GM20000 (cell line): ENCODE results near the gene PIM3.

Experiments used
- DNase-seq: peaks from one replicate; pipeline ENCODE4 v3.0.0; 2012; ENCODE audit warnings: low spot score
- TF ChIP-seq, protein P1 (sequence below): IDR thresholded peaks from 2 replicates; pipeline ENCODE4 v1.5.1; 2012; ENCODE audit warnings: mild to moderate bottlenecking, control low read depth; ENCODE audit errors: extremely low read depth, missing control alignments

The PIM3 gene

DNA sequence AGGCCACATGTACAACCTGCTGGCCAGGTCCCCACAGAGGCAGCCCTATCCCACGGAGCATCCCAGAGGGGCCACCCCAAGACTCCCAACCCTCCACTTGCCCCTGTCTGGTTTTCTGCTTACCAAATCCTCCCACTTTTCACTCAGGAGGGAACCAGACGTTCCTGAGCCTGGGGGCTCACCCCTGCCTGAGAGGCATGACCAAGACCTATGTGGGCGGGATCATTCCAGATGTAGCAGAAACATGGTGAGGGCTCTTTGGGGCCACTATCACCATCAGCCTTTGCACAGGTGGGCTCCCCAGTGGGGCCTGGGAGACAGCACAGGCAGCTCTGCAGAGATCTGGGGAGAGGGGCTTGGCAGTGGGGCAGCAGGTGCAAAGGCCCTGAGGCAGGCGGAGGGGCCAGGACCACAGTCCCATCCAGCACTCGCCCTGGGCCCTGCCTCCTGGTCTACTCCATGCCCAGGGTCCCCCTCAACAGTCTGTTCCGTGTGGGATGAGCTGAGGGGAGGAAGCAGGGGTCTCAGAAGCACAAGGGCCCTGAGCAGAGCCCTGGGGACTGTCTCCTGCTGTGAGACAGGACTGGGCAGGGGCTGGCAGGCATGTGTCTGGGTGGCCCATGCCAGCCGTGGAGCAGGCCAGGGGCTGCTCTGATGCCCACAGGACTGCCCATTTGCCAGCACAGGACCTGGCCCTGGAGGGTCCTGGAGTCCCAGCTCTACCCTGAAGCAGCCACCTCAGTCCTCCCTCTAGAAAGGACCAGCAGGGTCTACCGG is 9.4 kb downstream of the PIM3 start:
- DNase-seq = no peak
- TF ChIP-seq, protein P1, sequence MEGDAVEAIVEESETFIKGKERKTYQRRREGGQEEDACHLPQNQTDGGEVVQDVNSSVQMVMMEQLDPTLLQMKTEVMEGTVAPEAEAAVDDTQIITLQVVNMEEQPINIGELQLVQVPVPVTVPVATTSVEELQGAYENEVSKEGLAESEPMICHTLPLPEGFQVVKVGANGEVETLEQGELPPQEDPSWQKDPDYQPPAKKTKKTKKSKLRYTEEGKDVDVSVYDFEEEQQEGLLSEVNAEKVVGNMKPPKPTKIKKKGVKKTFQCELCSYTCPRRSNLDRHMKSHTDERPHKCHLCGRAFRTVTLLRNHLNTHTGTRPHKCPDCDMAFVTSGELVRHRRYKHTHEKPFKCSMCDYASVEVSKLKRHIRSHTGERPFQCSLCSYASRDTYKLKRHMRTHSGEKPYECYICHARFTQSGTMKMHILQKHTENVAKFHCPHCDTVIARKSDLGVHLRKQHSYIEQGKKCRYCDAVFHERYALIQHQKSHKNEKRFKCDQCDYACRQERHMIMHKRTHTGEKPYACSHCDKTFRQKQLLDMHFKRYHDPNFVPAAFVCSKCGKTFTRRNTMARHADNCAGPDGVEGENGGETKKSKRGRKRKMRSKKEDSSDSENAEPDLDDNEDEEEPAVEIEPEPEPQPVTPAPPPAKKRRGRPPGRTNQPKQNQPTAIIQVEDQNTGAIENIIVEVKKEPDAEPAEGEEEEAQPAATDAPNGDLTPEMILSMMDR = no peak

DNA sequence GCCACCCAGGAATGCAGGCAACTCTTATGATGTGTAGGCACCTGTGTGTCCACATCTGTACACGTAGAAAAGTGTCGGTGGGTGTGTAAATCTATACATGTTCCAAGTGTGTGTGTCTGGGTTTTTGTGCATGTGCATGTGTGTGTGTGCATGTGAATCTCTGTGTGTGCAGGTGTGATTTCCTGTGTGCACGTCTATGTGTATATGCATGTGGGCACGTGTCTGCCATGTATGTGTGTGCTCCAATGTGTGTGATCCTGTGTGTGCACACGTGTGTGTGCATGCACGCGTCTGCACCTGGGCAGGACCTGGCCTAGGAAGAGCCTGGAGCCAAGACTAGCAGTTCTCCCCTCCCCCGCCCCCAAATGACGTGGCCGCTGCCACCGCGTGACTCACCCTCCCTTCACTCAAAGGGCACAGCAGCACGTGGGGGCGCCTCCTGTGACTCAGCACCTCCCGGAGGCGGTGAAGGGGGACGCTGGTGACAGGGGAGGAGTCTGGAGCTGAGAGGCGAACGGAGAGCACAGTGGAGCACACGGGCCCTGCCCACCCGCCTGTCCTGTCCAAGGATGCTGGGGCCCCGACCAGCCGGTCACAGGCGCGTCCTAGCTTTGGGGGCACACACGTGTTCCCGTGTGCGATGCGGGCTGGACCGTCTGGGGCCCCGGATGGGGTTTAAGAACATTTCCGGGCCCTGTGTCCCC is 10.1 kb downstream of the PIM3 start:
- TF ChIP-seq, protein P1 = no peak
- peak; percentile 92 for DNase-seq

DNA sequence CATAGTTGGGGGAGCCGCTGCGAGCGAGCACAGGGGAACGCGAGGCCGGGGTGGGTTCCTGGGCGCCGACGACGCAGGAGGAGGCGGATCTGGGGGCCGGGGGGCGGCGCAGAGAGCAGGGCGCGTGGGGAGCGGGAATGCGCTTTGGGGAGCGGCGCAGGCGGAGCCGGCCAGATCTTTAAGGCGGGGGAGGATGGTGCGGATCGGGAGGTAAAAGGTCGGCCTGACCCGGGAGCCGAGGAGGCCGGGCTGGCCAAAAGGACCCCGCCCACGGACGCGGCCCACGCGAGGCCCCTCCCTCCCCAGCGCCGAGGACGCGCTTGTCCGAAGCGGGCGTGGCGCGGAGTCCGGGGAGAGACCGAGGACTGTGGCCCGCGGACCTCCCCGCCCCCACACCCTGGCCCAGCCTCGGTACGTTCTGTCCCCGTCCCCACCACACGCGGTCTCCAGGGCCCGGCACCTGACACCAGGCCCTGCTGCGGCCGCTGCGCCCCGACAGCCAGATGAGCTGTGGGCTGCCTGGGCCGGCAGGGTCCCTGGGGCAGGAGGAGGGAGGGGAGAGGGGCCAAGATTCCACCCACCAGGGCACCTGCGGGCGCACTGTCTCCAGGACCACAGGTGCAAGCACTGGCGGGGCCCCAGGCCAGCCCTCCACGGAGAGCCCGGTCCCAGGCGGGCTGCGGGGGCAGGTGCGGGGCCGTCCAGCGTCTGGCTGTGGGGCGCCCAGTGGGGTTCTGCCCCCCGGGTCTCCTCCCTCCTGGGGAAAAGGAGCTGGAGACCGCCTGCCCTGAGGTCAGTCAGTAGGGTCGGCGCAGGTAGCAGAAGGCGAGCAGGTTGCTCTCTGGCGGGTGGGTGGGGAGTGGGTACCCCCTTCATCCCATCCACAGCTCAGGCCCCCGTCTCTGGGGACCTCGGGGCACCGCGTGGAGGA is 10.9 kb downstream of the PIM3 start:
- TF ChIP-seq, protein P1 = no peak
- peak; percentile 73 for DNase-seq

DNA sequence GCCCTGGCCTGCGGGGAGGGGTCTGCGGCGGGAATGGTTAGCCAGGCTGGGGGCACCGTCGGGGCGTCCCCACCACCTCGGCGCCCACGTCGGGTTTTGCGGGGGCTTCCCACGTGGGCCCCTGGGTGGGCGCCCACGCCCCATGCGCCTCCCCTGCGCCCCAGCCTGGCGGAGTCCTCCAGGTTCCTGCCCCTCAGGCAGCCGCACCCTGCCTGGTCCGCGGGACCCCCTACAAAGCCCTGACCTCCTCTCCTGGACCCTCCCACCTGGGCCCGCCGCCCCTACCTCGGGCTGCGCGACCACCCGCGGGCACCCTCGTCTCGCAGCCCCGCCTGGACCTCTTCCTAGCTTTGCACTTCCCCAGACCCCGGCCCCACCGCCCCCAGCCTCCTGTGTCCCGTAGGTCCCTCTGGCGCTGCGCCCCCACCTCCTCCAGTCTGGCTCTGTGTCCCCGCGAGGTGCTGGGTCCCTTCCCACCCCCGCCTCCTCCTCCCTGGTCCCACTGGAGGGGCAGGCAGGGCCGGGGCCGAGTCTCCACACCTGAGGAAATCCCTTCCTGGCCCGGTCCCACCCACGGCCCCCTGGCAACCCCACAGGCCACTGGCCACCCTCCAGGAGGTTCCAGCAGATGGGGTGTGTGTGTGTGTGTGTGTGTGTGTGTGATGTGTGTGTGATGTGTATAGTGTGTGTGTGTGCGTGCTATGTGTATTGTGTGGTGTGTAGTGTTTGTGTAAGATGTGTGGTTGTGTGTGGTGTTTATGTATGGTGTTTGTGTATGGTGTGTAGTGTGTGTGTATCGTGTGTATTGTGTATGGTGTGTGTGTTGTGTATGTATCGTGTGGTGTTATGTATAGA is 11.8 kb downstream of the PIM3 start:
- DNase-seq = no peak

DNA sequence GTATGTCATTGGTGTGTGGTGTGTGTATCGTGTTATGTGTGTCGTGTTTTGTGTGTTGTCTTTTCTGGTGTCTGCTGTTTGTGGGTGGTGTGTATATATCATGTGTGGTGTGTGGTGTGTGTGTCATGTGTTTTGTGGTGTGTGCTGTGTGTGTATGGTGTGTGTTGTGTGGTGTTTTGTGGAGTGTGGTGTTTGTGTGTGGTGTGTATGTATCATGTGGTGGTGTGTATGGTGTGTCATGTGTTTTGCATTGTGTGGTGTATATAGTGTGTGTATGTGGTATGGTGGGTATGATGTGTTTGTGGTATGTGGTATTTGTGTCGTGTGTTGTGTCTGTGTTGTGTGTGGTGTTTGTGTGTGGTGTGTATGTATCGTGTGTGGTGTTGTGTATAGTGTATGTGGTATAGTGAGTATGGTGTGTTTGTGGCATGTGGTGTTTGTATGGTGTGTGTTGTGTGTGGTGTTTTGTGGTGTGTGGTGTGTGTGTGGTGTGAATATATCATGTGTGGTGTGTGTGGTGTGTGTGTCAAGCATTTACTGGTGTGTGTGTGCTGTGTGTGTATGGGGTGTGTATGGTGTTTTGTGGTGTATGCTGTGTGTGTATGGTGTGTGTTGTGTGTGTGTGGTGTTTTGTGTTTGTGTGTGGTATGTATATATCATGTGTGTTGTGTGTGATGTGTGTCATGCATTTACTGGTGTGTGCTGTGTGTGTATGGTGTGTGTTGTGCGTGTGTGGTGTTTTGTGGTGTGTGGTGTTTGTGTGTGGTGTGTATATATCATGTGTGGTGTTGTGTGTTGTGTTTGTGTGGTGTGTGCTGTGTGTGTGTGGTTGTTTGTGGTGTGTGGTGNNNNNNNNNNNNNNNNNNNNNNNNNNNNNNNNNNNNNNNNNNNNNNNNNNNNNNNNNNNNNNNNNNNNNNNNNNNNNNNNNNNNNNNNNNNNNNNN is 12.7 kb downstream of the PIM3 start:
- no peak for DNase-seq
- TF ChIP-seq, protein P1 = no peak

More for the DNA sequence above, 11.8 kb downstream of the PIM3 start:
- TF ChIP-seq, protein P1 = no peak
